Peyer's patch (tissue), 4 donors: ENCODE results near the gene FCGBP. TPM values are rescaled to one million over a fixed set of nuclear protein-coding genes. Genes with fewer than 3 reads are reported as not detected.

Experiments used
- DNase-seq, 3 donors: peaks; one replicate each; pipeline ENCODE4 v3.0.0-alpha.2; 2017 to 2019
- H3K27ac ChIP-seq, 4 donors: fragments of 200-600 bp; sonication (generic); one replicate each; pipeline ENCODE4 v1.5.1; 2016 to 2019
- H3K27me3 ChIP-seq, 2 donors: fragments of 200-600 bp; sonication (generic); one replicate each; pipeline ENCODE4 v1.5.1; 2019
- H3K36me3 ChIP-seq, 3 donors: fragments of 200-600 bp; sonication (generic); one replicate each; pipeline ENCODE4 v1.5.1; 2016 to 2019
- H3K4me1 ChIP-seq, 4 donors: fragments of 200-600 bp; sonication (generic); one replicate each; pipeline ENCODE4 v1.5.1; 2016 to 2019
- H3K4me3 ChIP-seq, 4 donors: fragments of 200-600 bp; sonication (generic); 1 replicate in 3 of 4; 2 replicates in 1 of 4; pipeline ENCODE4 v1.5.1; 2016 to 2019; ENCODE audit warnings: mild to moderate bottlenecking in 1 of 4
- H3K9me3 ChIP-seq, 4 donors: fragments of 200-600 bp; sonication (generic); one replicate each; pipeline ENCODE4 v1.5.1; 2016 to 2019; ENCODE audit warnings: mild to moderate bottlenecking in 1 of 4
- CTCF ChIP-seq, 6 experiments: fragments of 450-650 bp in 4 of 6; fragments of 200-600 bp in 2 of 6; sonication (generic) in 1 of 6; IDR thresholded peaks; one replicate each; pipeline ENCODE4 v1.5.1; 2017 to 2019; ENCODE audit warnings: antibody characterized with exemption in 6 of 6, mild to moderate bottlenecking in 3 of 6, moderate library complexity in 1 of 6
- POLR2A ChIP-seq, 2 donors: fragments of 450-650 bp; IDR thresholded peaks; one replicate each; pipeline ENCODE4 v1.5.1; 2017; ENCODE audit warnings: antibody characterized with exemption in 2 of 2, mild to moderate bottlenecking in 2 of 2, moderate library complexity in 2 of 2
- total RNA-seq, 4 donors: library from RNA; depleted of rRNA; stranded (reverse); fragments of >200 nt; gene quantifications; one replicate each; pipeline ENCODE4 v1.1.0, GENCODE V29; 2016

The FCGBP gene
- total RNA-seq, 4 donors from 2014 or later = 563 to 4,025 (median 1,224) TPM

GRCh38 chr19:39917561-39918182 is 16.8 kb downstream of the FCGBP start:
- H3K9me3 ChIP-seq = no peaks in the 10 kb centered on the region
- H3K4me3 ChIP-seq = no peak overlapping the region
- TF ChIP-seq POLR2A (IDR thresholded peaks at IDR 0.05) (no peak), CTCF (IDR thresholded peaks at IDR 0.05) (no peak)
- peaks cover 0 to 11% (median 0%) of the 10 kb centered on the region in 4 donors for H3K4me1 ChIP-seq
- H3K36me3 ChIP-seq = no peaks in the 10 kb centered on the region
- no peak for DNase-seq
- no peak overlapping the region for H3K27ac ChIP-seq
- no peaks in the 10 kb centered on the region for H3K27me3 ChIP-seq

GRCh38 chr19:39916851-39917396 is 17.5 kb downstream of the FCGBP start:
- DNase-seq = peak in 1 of 3 donors; percentile 42
- no peak for TF ChIP-seq CTCF (IDR thresholded peaks at IDR 0.05)
- peaks cover 0 to 11% (median 0%) of the 10 kb centered on the region in 4 donors for H3K4me1 ChIP-seq
- H3K4me3 ChIP-seq = no peak overlapping the region
- H3K27ac ChIP-seq = no peak overlapping the region
- H3K36me3 ChIP-seq = no peaks in the 10 kb centered on the region
- no peaks in the 10 kb centered on the region for H3K9me3 ChIP-seq
- H3K27me3 ChIP-seq = no peaks in the 10 kb centered on the region

- Histone ChIP-seq H3K27me3 (no peaks in the 10 kb centered on the region), H3K4me1 (peaks cover 0 to 11% (median 0%) of the 10 kb centered on the region in 4 donors), H3K9me3 (no peaks in the 10 kb centered on the region), H3K27ac (no peak overlapping the region), H3K4me3 (no peak overlapping the region), H3K36me3 (no peaks in the 10 kb centered on the region)
- TF ChIP-seq POLR2A (IDR thresholded peaks at IDR 0.05) (no peak), CTCF (IDR thresholded peaks at IDR 0.05) (no peak)
- peak in 1 of 3 donors; percentile 35 for DNase-seq
These were observed 18.2 kb downstream of the FCGBP start for GRCh38 chr19:39916236-39916635.

GRCh38 chr19:39915848-39916215 is 18.6 kb downstream of the FCGBP start:
- Histone ChIP-seq H3K9me3 (no peaks in the 10 kb centered on the region), H3K36me3 (no peaks in the 10 kb centered on the region), H3K4me3 (no peak overlapping the region), H3K4me1 (peaks cover 0 to 11% (median 0%) of the 10 kb centered on the region in 4 donors), H3K27ac (no peak overlapping the region), H3K27me3 (no peaks in the 10 kb centered on the region)
- TF ChIP-seq CTCF (IDR thresholded peaks at IDR 0.05) = no peak
- peak in 1 of 3 donors; percentile 34 for DNase-seq

- H3K36me3 ChIP-seq = no peaks in the 10 kb centered on the region
- H3K9me3 ChIP-seq = no peaks in the 10 kb centered on the region
- TF ChIP-seq CTCF (IDR thresholded peaks at IDR 0.05) = no peak
- no peak for TF ChIP-seq POLR2A (IDR thresholded peaks at IDR 0.05)
- H3K4me3 ChIP-seq = no peak overlapping the region
- DNase-seq = peak in 1 of 3 donors; percentile 46
- H3K27ac ChIP-seq = no peak overlapping the region
- peaks cover 0 to 11% (median 0%) of the 10 kb centered on the region in 4 donors for H3K4me1 ChIP-seq
- H3K27me3 ChIP-seq = no peaks in the 10 kb centered on the region
These were observed 19.2 kb downstream of the FCGBP start for GRCh38 chr19:39915101-39915847.
